ENCODE results near the gene MAP4K5. TPM values are rescaled to one million over a fixed set of nuclear protein-coding genes. Genes with fewer than 3 reads are reported as not detected.

The MAP4K5 gene
- total RNA-seq, 1 experiment from 2014 or later, result 33.1 TPM

- no peaks in the 10 kb centered on the region; the same call in 1 of the 2 replicates for H3K36me3 ChIP-seq (ENCODE audit: control insufficient read depth, insufficient read depth, low read length)
- CTCF ChIA-PET, result no interaction called here
- BruUV-seq (replicated peaks), result no TSS peak
- peaks cover 6% of the 10 kb centered on the region for H3K4me1 ChIP-seq (ENCODE audit: control insufficient read depth, insufficient read depth, low read length)
- H3K27me3 ChIP-seq (ENCODE audit: control insufficient read depth, insufficient read depth, low read length), result no peaks in the 10 kb centered on the region
- H3K9me3 ChIP-seq (ENCODE audit: control insufficient read depth, insufficient read depth, low read depth, low read length), result no peaks in the 10 kb centered on the region
- no peak for DNase-seq (ENCODE audit: low read depth, low spot score)
- in situ Hi-C loops (cut with HindIII; ENCODE audit: low pct_unique_long_range_greater_than_20kb, low sequenced_read_pairs) (no loop called here), intact Hi-C loops (cut with micrococcal nuclease; ENCODE audit: unreplicated experiment) (no loop called here)
- TF ChIP-seq, protein P1, sequence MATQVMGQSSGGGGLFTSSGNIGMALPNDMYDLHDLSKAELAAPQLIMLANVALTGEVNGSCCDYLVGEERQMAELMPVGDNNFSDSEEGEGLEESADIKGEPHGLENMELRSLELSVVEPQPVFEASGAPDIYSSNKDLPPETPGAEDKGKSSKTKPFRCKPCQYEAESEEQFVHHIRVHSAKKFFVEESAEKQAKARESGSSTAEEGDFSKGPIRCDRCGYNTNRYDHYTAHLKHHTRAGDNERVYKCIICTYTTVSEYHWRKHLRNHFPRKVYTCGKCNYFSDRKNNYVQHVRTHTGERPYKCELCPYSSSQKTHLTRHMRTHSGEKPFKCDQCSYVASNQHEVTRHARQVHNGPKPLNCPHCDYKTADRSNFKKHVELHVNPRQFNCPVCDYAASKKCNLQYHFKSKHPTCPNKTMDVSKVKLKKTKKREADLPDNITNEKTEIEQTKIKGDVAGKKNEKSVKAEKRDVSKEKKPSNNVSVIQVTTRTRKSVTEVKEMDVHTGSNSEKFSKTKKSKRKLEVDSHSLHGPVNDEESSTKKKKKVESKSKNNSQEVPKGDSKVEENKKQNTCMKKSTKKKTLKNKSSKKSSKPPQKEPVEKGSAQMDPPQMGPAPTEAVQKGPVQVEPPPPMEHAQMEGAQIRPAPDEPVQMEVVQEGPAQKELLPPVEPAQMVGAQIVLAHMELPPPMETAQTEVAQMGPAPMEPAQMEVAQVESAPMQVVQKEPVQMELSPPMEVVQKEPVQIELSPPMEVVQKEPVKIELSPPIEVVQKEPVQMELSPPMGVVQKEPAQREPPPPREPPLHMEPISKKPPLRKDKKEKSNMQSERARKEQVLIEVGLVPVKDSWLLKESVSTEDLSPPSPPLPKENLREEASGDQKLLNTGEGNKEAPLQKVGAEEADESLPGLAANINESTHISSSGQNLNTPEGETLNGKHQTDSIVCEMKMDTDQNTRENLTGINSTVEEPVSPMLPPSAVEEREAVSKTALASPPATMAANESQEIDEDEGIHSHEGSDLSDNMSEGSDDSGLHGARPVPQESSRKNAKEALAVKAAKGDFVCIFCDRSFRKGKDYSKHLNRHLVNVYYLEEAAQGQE (IDR thresholded peaks at IDR 0.05; ENCODE audit: insufficient read depth in 1 of 2, low read depth in 2 of 2, low read length in 1 of 2), result no peak
- TF ChIP-seq SIN3A (IDR thresholded peaks at IDR 0.05; ENCODE audit: borderline replicate concordance, insufficient read depth, low read depth, low read length) (no peak), TCF7L2 (IDR thresholded peaks at IDR 0.05; ENCODE audit: low read depth, low read length) (no peak)
- ATAC-seq, result no peak
- POLR2A ChIA-PET, result no interaction called here
- no peak overlapping the region for H3K4me3 ChIP-seq (ENCODE audit: low read depth in 2 of 2, low read length in 2 of 2)
- no peak overlapping the region for H3K27ac ChIP-seq (ENCODE audit: low read length)
These were observed 10.4 kb downstream of the MAP4K5 start for GRCh38 chr14:50521912-50522341.

DNA sequence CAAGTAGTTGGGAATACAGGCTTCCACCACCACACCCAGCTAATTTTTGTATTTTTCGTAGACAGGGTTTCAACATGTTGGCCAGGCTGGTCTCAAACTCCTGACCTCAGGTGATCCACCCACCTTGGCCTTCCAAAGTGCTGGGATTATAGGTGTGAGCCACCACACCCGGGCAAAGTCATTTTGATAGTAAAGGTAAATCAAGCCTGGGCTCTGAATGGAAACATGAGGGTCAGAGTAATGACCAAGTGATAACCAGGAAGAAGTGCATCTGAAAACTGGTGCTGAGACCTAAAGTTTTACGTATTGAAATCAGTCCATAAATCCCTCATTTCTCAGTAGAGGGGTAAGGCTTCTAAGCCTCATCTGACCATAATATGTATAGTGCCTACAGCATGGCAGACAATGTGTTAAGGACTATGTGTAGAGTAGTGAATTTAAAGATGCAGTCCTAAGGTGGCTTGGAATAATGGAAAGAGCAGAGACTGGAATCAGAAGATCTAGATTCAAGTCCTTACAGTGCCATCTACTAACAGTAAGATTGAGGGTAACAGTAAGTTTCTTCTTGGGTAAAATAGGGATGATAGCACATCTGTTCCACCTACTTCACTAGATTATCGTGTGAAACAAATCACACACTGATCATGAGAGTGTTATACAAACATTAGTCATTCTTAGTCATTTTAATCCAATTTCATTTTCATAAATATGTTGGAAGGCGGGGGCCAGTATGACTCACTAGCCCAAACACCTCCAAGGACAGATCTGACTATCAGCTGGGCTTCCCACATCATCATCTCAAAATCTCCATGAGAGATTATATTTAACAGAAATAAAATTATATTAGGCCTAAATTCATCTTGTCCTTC lies 11.2 kb downstream of the MAP4K5 start:
- Histone ChIP-seq H3K4me3 (ENCODE audit: low read depth in 2 of 2, low read length in 2 of 2) (no peak overlapping the region), H3K36me3 (ENCODE audit: control insufficient read depth, insufficient read depth, low read length) (no peaks in the 10 kb centered on the region), H3K9me3 (ENCODE audit: control insufficient read depth, insufficient read depth, low read depth, low read length) (no peaks in the 10 kb centered on the region), H3K27ac (ENCODE audit: low read length) (no peak overlapping the region), H3K27me3 (ENCODE audit: control insufficient read depth, insufficient read depth, low read length) (no peaks in the 10 kb centered on the region), H3K4me1 (ENCODE audit: control insufficient read depth, insufficient read depth, low read length) (peaks cover 6% of the 10 kb centered on the region)
- POLR2A ChIA-PET, result no interaction called here
- CTCF ChIA-PET, result no interaction called here
- DNase-seq (ENCODE audit: low read depth, low spot score) (peak; percentile 69), ATAC-seq (peak; percentile 94)
- intact Hi-C loops (cut with micrococcal nuclease; ENCODE audit: unreplicated experiment), result no loop called here
- TF ChIP-seq TCF7L2 (IDR thresholded peaks at IDR 0.05; ENCODE audit: low read depth, low read length) (no peak), POLR2AphosphoS5 (IDR thresholded peaks at IDR 0.05; ENCODE audit: low read depth, low read length) (no peak), SIN3A (IDR thresholded peaks at IDR 0.05; ENCODE audit: borderline replicate concordance, insufficient read depth, low read depth, low read length) (no peak)
- TF ChIP-seq, protein P1 (IDR thresholded peaks at IDR 0.05; ENCODE audit: insufficient read depth in 1 of 2, low read depth in 2 of 2, low read length in 1 of 2), result no peak
- TF ChIP-seq, protein P2, sequence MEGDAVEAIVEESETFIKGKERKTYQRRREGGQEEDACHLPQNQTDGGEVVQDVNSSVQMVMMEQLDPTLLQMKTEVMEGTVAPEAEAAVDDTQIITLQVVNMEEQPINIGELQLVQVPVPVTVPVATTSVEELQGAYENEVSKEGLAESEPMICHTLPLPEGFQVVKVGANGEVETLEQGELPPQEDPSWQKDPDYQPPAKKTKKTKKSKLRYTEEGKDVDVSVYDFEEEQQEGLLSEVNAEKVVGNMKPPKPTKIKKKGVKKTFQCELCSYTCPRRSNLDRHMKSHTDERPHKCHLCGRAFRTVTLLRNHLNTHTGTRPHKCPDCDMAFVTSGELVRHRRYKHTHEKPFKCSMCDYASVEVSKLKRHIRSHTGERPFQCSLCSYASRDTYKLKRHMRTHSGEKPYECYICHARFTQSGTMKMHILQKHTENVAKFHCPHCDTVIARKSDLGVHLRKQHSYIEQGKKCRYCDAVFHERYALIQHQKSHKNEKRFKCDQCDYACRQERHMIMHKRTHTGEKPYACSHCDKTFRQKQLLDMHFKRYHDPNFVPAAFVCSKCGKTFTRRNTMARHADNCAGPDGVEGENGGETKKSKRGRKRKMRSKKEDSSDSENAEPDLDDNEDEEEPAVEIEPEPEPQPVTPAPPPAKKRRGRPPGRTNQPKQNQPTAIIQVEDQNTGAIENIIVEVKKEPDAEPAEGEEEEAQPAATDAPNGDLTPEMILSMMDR (IDR thresholded peaks at IDR 0.05), result no peak
- no TSS peak for BruUV-seq (replicated peaks)
- in situ Hi-C loops (cut with HindIII; ENCODE audit: low pct_unique_long_range_greater_than_20kb, low sequenced_read_pairs), result no loop called here

Measured in Panc1 (cell line).